Colonic mucosa (tissue), 4 donors: ENCODE data around the gene ELP4. TPM values are rescaled to one million over a fixed set of nuclear protein-coding genes. Genes with fewer than 3 reads are reported as not detected.
"Not testable (repeated sequence)": the region's sequence is repeated elsewhere in the genome, so short reads cannot be mapped to it uniquely, and the experiment has no call there.

ENCODE experiments used
- DNase-seq: peaks from one replicate; pipeline ENCODE4 v3.0.0-alpha.2; 2020
- H3K27ac ChIP-seq: fragments of 200-600 bp; one replicate; pipeline ENCODE4 v1.8.0; 2021
- H3K27me3 ChIP-seq: fragments of 200-600 bp; one replicate; pipeline ENCODE4 v1.8.0; 2021
- H3K36me3 ChIP-seq: fragments of 200-600 bp; one replicate; pipeline ENCODE4 v1.8.0; 2021
- H3K4me1 ChIP-seq: fragments of 200-600 bp; one replicate; pipeline ENCODE4 v1.8.0; 2021; ENCODE audit warnings: mild to moderate bottlenecking
- H3K4me3 ChIP-seq: fragments of 200-600 bp; one replicate; pipeline ENCODE4 v1.8.0; 2021
- H3K9ac ChIP-seq, 2 donors: one replicate each; pipeline ENCODE4 v1.7.0; 2013; ENCODE audit warnings: control low read depth in 2 of 2, low read depth in 2 of 2, low read length in 2 of 2
- H3K9me3 ChIP-seq: fragments of 200-600 bp; one replicate; pipeline ENCODE4 v1.8.0; 2021
- intact Hi-C: fragments of 100-400 bp; cut with DNase I; formaldehyde crosslinking; loops from one replicate; pipeline ENCODE4 v1.14.1; 2022
- total RNA-seq, 2 donors: library from RNA; stranded (reverse); fragmentation: NEBNext Ultra II Directional in 1 of 2; extraction: Animal tissue kit (Norgen Biotek cat#: 25700) in 1 of 2; gene quantifications; one replicate each; pipeline ENCODE4 v1.2.1, GENCODE V29; 2021
- TF ChIP-seq, protein P1 (sequence below): fragments of 200-600 bp; IDR thresholded peaks from one replicate; pipeline ENCODE4 v1.8.0; 2022; ENCODE audit warnings: antibody characterized with exemption, mild to moderate bottlenecking
- donor health status: healthy.
- donor health status: DM: no; HTN: no; CAD: no.
- donor health status: DM: no; HTN: no; CAD: no.

ELP4 gene
- total RNA-seq, 2 donors from 2014 or later, result 17.0 to 22.8 TPM

DNA sequence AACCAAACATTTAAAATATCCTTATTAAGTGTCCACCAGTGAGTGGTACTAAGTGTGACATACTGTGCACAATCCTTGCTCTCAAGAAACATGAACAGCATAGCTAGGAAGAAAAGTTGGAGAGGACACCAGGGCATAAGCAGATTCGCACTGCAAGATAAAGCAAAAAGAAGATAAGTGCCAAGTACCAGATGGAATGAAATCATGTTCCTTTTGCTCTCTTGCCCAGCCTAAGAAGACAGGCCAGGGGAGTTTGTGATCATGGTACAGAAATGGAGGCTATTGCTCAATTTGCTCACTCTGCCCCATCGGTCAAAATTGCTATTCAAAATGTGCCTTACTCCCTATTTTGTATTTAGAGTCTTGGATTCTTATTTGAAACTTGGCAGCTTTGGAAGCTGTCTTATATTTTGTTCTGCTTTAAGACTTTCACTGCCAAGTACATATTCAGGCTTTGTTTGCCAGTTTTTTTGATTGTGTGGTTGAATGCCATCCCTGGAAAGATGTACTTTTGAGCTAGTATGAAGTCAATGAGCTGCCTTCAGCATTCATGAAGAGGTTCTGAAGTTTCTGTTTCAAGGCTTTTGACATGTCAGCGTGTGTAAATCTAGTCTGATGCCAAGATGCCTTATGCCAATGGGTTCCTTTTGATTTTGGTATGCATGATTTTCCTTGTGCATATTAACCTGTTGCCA, 211.3 kb downstream of the ELP4 start:
- Histone ChIP-seq H3K27me3 (no peaks in the 10 kb centered on the region), H3K4me1 (no peaks in the 10 kb centered on the region), H3K27ac (no peak overlapping the region), H3K9me3 (no peaks in the 10 kb centered on the region), H3K4me3 (no peak overlapping the region), H3K36me3 (no peaks in the 10 kb centered on the region), H3K9ac (no peak overlapping the region)
- DNase-seq, result no peak
- TF ChIP-seq, protein P1, sequence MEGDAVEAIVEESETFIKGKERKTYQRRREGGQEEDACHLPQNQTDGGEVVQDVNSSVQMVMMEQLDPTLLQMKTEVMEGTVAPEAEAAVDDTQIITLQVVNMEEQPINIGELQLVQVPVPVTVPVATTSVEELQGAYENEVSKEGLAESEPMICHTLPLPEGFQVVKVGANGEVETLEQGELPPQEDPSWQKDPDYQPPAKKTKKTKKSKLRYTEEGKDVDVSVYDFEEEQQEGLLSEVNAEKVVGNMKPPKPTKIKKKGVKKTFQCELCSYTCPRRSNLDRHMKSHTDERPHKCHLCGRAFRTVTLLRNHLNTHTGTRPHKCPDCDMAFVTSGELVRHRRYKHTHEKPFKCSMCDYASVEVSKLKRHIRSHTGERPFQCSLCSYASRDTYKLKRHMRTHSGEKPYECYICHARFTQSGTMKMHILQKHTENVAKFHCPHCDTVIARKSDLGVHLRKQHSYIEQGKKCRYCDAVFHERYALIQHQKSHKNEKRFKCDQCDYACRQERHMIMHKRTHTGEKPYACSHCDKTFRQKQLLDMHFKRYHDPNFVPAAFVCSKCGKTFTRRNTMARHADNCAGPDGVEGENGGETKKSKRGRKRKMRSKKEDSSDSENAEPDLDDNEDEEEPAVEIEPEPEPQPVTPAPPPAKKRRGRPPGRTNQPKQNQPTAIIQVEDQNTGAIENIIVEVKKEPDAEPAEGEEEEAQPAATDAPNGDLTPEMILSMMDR, result no peak
- intact Hi-C loops, result no loop called here

GRCh38 chr11:31722754-31723153, 213.2 kb downstream of the ELP4 start:
- H3K27ac ChIP-seq, result no peak overlapping the region
- H3K27me3 ChIP-seq, result no peaks in the 10 kb centered on the region
- intact Hi-C loops, result no loop called here
- no peaks in the 10 kb centered on the region for H3K4me1 ChIP-seq
- H3K9ac ChIP-seq, result no peak overlapping the region
- TF ChIP-seq, protein P1, result no peak
- no peaks in the 10 kb centered on the region for H3K9me3 ChIP-seq
- H3K4me3 ChIP-seq, result no peak overlapping the region
- no peak for DNase-seq
- H3K36me3 ChIP-seq, result no peaks in the 10 kb centered on the region

GRCh38 chr11:31725176-31725575, 215.6 kb downstream of the ELP4 start:
- intact Hi-C loops, result no loop called here
- Histone ChIP-seq H3K36me3 (no peaks in the 10 kb centered on the region), H3K27me3 (no peaks in the 10 kb centered on the region), H3K4me3 (no peak overlapping the region), H3K27ac (no peak overlapping the region), H3K4me1 (no peaks in the 10 kb centered on the region), H3K9me3 (no peaks in the 10 kb centered on the region), H3K9ac (no peak overlapping the region)
- TF ChIP-seq, protein P1, result no peak
- no peak for DNase-seq

- Histone ChIP-seq H3K27ac (no peak overlapping the region), H3K4me3 (no peak overlapping the region), H3K9me3 (no peaks in the 10 kb centered on the region), H3K27me3 (no peaks in the 10 kb centered on the region), H3K9ac (no peak overlapping the region), H3K36me3 (no peaks in the 10 kb centered on the region), H3K4me1 (no peaks in the 10 kb centered on the region)
- TF ChIP-seq, protein P1, result no peak
- DNase-seq, result no peak
- intact Hi-C loops, result no loop called here
Observed at GRCh38 chr11:31728432-31728831, 218.9 kb downstream of the ELP4 start.

GRCh38 chr11:31740131-31740530, 230.6 kb downstream of the ELP4 start:
- Histone ChIP-seq H3K9me3 (no peaks in the 10 kb centered on the region), H3K27me3 (no peaks in the 10 kb centered on the region), H3K4me1 (no peaks in the 10 kb centered on the region), H3K4me3 (no peak overlapping the region), H3K27ac (no peak overlapping the region), H3K36me3 (no peaks in the 10 kb centered on the region), H3K9ac (no peak overlapping the region)
- DNase-seq, result no peak
- intact Hi-C loops, result no loop called here
- TF ChIP-seq, protein P1, result no peak

GRCh38 chr11:31740731-31741368, 231.3 kb downstream of the ELP4 start:
- H3K27me3 ChIP-seq, H3K9me3 ChIP-seq, H3K9ac ChIP-seq, H3K4me1 ChIP-seq, H3K27ac ChIP-seq, intact Hi-C loops, DNase-seq, H3K4me3 ChIP-seq, H3K36me3 ChIP-seq: not testable (repeated sequence)
